T-helper 2 cell treated with Interferon-gamma antibody and Interleukin-4, amounts not matched to agents 5 μg/mL and 100 μg/mL, for 36 hours (primary cell): Measurements from ENCODE around the gene KCND2.
"Not testable (repeated sequence)": the region's sequence is repeated elsewhere in the genome, so short reads cannot be mapped to it uniquely, and the experiment has no call there.

ENCODE experiments used
- DNase-seq: peaks from one replicate; pipeline ENCODE4 v3.0.0; 2021; ENCODE audit warnings: low spot score
- H3K27ac Mint-ChIP-seq: one replicate; pipeline ENCODE4 v1.8.0; 2021; ENCODE audit warnings: mild to moderate bottlenecking, mixed read lengths
- H3K27me3 Mint-ChIP-seq: one replicate; pipeline ENCODE4 v1.8.0; 2021; ENCODE audit warnings: low read depth, mixed read lengths
- H3K36me3 Mint-ChIP-seq: one replicate; pipeline ENCODE4 v1.8.0; 2021; ENCODE audit warnings: low read depth, mixed read lengths
- H3K4me1 Mint-ChIP-seq: one replicate; pipeline ENCODE4 v1.8.0; 2021; ENCODE audit warnings: low read depth, mixed read lengths
- H3K4me3 Mint-ChIP-seq: one replicate; pipeline ENCODE4 v1.8.0; 2022; ENCODE audit warnings: mild to moderate bottlenecking, moderate library complexity, mixed read lengths
- H3K9me3 Mint-ChIP-seq: one replicate; pipeline ENCODE4 v1.8.0; 2021; ENCODE audit warnings: mixed read lengths

The KCND2 gene

DNA sequence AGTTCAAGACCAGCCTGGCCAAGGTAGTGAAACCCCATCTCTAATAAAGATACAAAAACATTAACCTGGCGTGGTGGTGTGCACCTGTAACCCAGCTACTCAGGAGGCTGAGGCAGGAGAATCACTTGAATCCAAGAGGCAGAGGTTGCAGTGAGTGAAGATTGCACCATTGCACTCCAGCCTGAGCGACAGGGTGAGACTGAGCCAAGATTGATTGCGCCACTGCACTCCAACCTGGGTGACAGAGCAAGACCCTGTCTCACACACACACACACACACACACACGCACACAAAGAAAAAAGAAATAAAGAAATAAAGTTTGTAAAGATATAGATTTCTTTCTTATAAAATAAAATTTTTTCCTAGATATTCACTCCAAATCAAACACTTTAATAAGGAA lies 305.7 kb downstream of the KCND2 start:
- not testable (repeated sequence) for H3K4me1 Mint-ChIP-seq, H3K27me3 Mint-ChIP-seq, DNase-seq, H3K4me3 Mint-ChIP-seq, H3K9me3 Mint-ChIP-seq, H3K27ac Mint-ChIP-seq, H3K36me3 Mint-ChIP-seq

DNA sequence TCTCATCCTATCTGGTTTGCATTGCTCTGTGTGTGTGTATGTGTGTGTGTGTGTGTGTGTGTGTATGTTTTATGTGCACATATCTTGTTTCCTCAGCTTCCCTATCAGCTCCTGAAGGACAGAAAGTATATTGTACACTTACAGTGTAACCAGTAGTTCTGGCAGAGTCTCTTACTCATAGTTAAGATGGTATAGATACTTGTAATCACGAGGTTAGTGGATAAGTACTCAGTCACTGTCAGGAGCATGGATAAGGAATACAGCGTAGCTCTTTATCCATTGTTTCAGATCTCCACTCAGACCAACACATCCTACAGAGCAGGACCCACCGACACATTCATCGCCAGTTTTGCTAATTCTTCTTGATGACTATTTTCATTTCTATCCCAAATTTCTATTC lies 309.9 kb downstream of the KCND2 start:
- no peak for DNase-seq
- Mint-ChIP-seq H3K4me1 (no peaks in the 10 kb centered on the region), H3K9me3 (no peaks in the 10 kb centered on the region), H3K4me3 (no peak overlapping the region), H3K27me3 (no peaks in the 10 kb centered on the region), H3K27ac (no peak overlapping the region), H3K36me3 (no peaks in the 10 kb centered on the region)

DNA sequence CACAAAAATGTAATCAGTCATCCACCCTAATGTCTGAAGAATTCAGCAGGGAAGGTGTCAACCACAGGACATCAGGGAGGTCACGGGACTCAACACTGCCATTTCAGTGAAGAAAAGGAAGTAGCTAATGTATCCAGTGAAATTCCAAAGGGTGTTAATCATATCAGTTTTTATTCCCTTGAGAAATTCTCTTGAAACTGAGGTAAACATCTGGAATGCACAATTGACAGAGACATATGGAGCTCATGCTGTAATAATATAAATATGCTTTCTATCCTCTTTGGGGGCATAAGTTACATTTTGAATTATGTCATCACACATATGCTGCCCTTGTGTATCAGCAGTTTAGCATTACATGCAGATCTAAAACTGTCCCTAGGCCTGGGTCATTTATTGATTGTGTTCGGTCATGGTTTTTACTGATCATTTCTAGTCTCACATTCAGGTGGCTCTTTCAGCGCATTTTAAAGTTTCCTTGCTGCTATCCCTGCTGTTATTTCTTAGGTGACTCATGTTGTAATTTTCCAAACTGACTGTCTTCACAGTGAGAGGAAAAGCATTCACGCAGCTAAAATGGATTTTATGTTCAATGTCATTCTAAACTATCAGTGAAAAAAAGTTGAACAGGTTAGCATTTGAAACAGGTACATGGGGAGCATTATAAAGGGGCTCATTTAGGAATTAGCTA lies 311.1 kb downstream of the KCND2 start:
- H3K4me3 Mint-ChIP-seq, result no peak overlapping the region
- H3K4me1 Mint-ChIP-seq, result no peaks in the 10 kb centered on the region
- no peak for DNase-seq
- no peaks in the 10 kb centered on the region for H3K27me3 Mint-ChIP-seq
- H3K27ac Mint-ChIP-seq, result no peak overlapping the region
- H3K36me3 Mint-ChIP-seq, result no peaks in the 10 kb centered on the region
- no peaks in the 10 kb centered on the region for H3K9me3 Mint-ChIP-seq

DNA sequence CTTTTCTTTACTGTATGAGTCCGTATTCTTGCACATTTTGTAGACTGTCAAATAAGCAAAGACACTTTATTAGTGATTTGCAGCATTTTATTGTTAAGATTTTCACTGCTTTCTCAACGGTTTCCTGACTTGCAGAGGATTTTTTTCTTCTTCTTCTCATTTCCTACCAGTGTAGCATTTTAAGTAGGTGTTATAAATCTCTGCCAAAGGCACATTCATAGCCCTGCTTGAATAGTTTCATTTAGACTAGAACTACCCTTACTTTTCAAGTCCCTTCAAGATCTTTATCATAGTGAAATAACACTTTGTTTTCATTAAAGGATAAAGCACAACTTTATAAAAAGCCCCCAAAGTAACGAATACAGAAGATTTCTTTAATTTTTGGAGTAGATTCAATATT lies 313.6 kb downstream of the KCND2 start:
- Mint-ChIP-seq H3K4me3 (no peak overlapping the region), H3K27me3 (no peaks in the 10 kb centered on the region), H3K9me3 (no peaks in the 10 kb centered on the region), H3K4me1 (no peaks in the 10 kb centered on the region), H3K36me3 (no peaks in the 10 kb centered on the region), H3K27ac (no peak overlapping the region)
- no peak for DNase-seq

DNA sequence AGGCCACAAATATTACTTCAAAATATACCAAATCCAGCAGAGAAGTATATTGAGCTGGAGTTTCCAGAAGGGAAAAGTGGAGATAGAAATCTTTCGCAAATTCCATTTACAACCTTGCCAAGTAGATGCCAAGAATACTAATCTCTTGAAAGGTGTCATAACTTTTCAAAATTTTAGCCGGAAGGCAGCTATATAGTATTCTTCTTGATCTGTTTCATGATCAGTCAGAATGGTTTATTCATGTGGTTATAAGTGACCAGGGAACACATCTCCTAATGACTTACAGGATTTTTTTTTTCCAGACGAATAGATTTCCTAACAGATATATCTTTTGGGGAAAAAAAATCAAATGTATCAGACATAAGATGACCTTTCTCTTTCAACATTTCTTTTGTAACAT lies 314.3 kb downstream of the KCND2 start:
- no peaks in the 10 kb centered on the region for H3K4me1 Mint-ChIP-seq
- no peaks in the 10 kb centered on the region for H3K27me3 Mint-ChIP-seq
- no peaks in the 10 kb centered on the region for H3K9me3 Mint-ChIP-seq
- H3K4me3 Mint-ChIP-seq, result no peak overlapping the region
- no peaks in the 10 kb centered on the region for H3K36me3 Mint-ChIP-seq
- no peak overlapping the region for H3K27ac Mint-ChIP-seq
- no peak for DNase-seq

DNA sequence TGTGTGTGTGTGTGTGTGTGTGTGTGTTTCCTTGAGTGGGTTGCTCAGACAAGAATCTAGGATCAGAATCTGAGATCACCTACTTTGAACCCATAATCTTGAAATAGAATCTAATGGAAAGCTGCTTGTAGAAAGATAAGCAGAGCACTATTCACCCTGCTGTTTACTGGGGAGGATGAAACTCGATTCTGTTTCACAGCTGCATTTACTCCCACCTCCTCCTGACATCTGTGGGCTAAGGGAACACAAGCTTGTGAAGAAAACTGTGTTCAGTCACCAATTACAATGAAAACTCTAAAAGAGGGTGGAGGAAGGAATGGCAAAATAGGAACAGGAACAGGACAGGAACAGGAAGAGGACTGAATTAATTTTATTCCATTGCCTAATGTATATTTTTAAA lies 315.4 kb downstream of the KCND2 start:
- H3K27ac Mint-ChIP-seq, result no peak overlapping the region
- H3K27me3 Mint-ChIP-seq, result no peaks in the 10 kb centered on the region
- H3K36me3 Mint-ChIP-seq, result no peaks in the 10 kb centered on the region
- DNase-seq, result no peak
- H3K4me1 Mint-ChIP-seq, result no peaks in the 10 kb centered on the region
- H3K4me3 Mint-ChIP-seq, result no peak overlapping the region
- no peaks in the 10 kb centered on the region for H3K9me3 Mint-ChIP-seq

DNA sequence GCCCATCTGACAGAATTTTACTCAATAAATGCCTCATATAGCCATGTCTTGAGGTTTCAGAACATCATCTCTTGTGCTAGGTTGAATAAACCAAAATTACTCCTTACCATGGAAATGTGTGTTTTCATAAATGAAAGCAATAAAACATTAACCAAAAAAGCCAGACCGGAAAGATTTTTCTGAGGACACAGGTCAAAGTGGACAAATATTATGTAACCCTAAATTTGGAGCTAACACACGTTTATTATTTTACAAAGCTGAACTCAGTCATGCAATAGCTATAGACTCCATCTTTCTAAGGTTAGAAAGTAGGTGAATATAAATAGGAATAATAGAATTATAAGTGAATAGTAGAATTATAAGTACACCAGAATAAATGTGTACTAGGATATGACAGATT lies 315.9 kb downstream of the KCND2 start:
- no peaks in the 10 kb centered on the region for H3K4me1 Mint-ChIP-seq
- H3K36me3 Mint-ChIP-seq, result no peaks in the 10 kb centered on the region
- no peak for DNase-seq
- H3K27ac Mint-ChIP-seq, result no peak overlapping the region
- H3K27me3 Mint-ChIP-seq, result no peaks in the 10 kb centered on the region
- no peak overlapping the region for H3K4me3 Mint-ChIP-seq
- no peaks in the 10 kb centered on the region for H3K9me3 Mint-ChIP-seq

DNA sequence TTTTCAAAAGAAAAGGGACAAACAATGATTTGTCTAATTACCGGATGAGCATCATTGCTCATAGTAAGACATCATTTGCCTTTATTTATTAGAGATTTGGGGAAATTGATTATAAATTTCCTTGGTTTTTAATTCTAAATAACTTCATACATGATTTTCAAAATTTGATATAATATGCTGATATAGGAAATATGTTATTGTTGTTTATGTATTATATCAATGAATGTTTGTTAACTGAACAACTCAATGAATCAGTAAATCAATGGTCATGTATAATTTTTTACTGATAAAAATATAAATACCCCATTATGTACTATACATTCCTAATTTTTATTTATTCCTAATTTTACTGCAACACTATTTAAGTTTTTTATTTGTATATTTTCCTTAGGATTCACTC lies 327.6 kb downstream of the KCND2 start:
- Mint-ChIP-seq H3K27me3 (no peaks in the 10 kb centered on the region), H3K27ac (no peak overlapping the region), H3K4me3 (no peak overlapping the region), H3K9me3 (no peaks in the 10 kb centered on the region), H3K4me1 (no peaks in the 10 kb centered on the region), H3K36me3 (no peaks in the 10 kb centered on the region)
- DNase-seq, result no peak

DNA sequence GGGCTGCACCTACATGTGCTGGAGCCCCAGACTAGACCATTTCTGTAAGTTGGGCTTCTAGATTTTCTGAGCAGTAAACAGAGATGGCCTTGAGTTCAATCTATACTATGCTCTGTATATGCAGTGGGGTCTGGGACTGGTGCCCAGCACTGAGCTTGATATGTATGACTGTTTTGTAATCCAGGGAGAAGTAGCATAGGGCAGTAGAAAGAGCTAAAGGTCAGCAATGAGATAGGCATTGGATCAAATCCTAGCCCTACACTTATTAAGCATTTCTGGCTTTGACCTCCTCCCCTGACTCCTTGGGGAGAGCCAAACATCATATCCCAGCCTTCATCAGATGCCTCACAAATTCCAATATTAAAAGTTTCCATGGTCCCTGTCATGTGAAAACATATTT lies 330.4 kb downstream of the KCND2 start:
- Mint-ChIP-seq H3K9me3 (no peaks in the 10 kb centered on the region), H3K4me1 (no peaks in the 10 kb centered on the region), H3K36me3 (no peaks in the 10 kb centered on the region), H3K27me3 (no peaks in the 10 kb centered on the region), H3K27ac (no peak overlapping the region), H3K4me3 (no peak overlapping the region)
- no peak for DNase-seq

DNA sequence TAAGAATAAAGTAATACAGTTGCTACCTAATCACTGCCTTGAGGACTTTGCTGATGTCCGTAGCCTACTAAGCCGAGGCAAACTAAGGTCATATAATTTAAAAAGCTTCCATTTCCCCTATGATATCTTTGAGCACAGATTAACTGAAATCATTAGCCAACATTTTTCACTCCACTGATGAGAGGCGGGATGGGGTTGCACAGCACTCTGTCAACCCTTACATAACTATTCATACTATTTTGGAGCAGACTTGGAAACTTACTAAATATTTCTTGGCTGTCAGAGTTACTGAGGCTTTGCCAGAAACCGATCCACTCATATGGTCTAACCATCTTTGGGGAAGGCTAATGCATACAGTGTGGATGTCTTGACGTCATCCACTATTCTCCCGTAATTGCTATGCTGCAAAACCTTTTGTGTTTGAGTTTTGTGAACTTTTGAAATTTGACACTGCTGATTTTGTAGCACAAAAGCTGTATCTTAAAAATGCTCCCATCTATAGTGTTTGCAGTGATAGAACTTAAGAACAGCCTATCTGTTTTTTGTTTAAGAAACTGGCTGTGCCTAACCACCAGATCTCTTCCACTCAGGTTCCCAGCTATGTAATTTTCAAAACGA lies 336.3 kb downstream of the KCND2 start:
- no peak overlapping the region for H3K4me3 Mint-ChIP-seq
- H3K9me3 Mint-ChIP-seq, result peaks cover 4% of the 10 kb centered on the region
- DNase-seq, result no peak
- H3K27ac Mint-ChIP-seq, result no peak overlapping the region
- no peaks in the 10 kb centered on the region for H3K36me3 Mint-ChIP-seq
- no peaks in the 10 kb centered on the region for H3K4me1 Mint-ChIP-seq
- H3K27me3 Mint-ChIP-seq, result no peaks in the 10 kb centered on the region

DNA sequence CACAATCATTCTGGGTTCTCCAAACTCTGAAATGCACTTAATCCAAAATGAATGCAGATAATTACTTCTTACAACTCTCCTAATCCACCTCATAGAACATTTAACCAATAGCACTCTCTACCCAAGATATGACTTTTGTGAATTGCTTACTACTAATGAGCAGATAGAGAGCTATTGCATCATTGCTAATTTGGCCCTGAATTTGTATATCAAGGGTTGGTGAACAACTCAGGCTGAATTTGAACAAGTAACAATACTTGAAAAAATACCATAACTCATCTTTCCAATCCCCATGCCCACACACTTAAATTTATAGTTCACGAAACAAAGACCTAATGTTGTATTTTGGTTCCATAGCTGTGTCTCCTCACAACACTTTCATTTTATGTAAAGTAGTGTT lies 339.0 kb downstream of the KCND2 start:
- no peak for DNase-seq
- H3K4me1 Mint-ChIP-seq, result no peaks in the 10 kb centered on the region
- H3K4me3 Mint-ChIP-seq, result no peak overlapping the region
- H3K36me3 Mint-ChIP-seq, result no peaks in the 10 kb centered on the region
- no peaks in the 10 kb centered on the region for H3K27me3 Mint-ChIP-seq
- H3K27ac Mint-ChIP-seq, result no peak overlapping the region
- peaks cover 4% of the 10 kb centered on the region for H3K9me3 Mint-ChIP-seq

DNA sequence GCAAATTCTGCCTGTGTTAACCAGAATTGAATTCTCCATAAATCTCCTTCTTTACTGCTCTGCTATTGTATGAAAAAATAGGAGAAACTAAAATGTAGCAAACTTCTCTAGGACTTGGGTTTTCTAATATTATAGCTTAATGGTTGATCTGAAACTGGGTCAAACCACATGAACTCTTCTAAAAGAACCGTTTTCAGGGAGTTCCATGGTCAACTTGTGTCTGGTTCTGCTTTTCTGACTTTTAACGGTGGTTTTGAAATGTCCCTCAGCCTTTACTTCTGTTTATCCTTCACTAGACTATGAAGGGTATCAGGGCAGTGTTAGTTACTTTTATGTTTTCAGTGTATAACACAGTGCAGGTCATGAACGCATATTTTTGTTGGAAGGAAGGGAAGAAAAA lies 342.7 kb downstream of the KCND2 start:
- no peaks in the 10 kb centered on the region for H3K4me1 Mint-ChIP-seq
- H3K9me3 Mint-ChIP-seq, result peaks cover 4% of the 10 kb centered on the region
- no peak for DNase-seq
- H3K4me3 Mint-ChIP-seq, result no peak overlapping the region
- H3K27me3 Mint-ChIP-seq, result no peaks in the 10 kb centered on the region
- no peak overlapping the region for H3K27ac Mint-ChIP-seq
- no peaks in the 10 kb centered on the region for H3K36me3 Mint-ChIP-seq

DNA sequence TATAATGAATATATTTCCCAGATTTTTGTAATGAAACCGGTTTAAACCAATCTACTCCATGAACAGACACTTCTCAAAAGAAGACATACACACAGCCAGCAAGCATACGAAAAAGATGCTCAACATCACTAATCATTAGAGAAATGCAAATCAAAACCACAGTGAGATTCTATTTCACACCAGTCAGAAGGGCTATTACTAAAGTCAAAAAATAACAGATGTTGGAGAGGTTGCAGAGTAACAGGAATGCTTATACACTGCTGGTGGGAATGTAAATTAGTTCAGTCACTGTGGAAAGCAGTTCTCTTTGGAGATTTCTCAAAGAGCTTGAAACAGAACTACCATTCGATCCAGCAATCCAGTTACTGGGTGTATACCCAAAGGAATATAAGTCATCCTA lies 344.3 kb downstream of the KCND2 start:
- Mint-ChIP-seq H3K4me3 (no peak overlapping the region), H3K27ac (no peak overlapping the region), H3K9me3 (peaks cover under 1% of the 10 kb centered on the region), H3K27me3 (no peaks in the 10 kb centered on the region), H3K4me1 (no peaks in the 10 kb centered on the region), H3K36me3 (no peaks in the 10 kb centered on the region)
- DNase-seq, result no peak

DNA sequence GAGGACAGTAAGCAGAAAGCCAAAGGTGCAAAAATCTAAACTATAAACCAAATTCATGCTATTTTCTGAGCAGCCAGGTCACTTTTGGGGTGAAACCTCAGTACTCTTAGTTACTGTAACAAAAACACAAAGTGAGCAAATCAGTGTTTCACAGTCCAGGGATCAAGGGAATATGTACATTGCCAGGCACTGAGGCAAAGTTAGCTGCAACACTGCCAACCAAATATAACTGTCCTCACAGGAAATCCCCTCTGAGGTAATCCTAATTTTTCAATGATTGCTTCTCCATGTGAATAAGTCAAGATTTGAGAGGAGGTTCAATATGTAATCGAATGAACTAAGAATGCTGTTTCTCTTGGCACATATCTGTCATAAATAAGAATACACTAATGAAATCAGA lies 355.3 kb downstream of the KCND2 start:
- Mint-ChIP-seq H3K4me3 (no peak overlapping the region), H3K36me3 (no peaks in the 10 kb centered on the region), H3K4me1 (no peaks in the 10 kb centered on the region), H3K27ac (no peak overlapping the region), H3K9me3 (no peaks in the 10 kb centered on the region), H3K27me3 (no peaks in the 10 kb centered on the region)
- no peak for DNase-seq

DNA sequence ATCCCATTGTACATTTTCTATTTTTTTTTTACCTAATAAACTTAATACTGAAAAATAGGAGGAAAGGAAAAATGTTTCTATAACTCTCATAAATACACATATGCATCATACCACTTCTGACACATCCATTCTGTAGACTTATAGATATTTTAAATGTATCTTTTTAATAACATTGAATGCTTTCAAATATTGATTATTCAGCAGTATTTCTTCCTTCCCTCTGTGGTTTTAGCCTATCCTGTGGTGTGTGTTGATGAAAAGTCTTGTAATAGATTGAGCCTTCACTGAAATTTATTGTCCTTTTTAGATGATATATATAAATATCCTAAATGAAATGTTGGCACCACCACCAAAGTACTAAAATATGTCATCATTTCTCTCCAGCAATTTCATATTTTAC lies 366.9 kb downstream of the KCND2 start:
- no peaks in the 10 kb centered on the region for H3K27me3 Mint-ChIP-seq
- no peaks in the 10 kb centered on the region for H3K36me3 Mint-ChIP-seq
- no peak for DNase-seq
- H3K9me3 Mint-ChIP-seq, result no peaks in the 10 kb centered on the region
- H3K4me1 Mint-ChIP-seq, result no peaks in the 10 kb centered on the region
- H3K4me3 Mint-ChIP-seq, result no peak overlapping the region
- no peak overlapping the region for H3K27ac Mint-ChIP-seq
